ENCODE results near the gene UBE2E2.

DNA sequence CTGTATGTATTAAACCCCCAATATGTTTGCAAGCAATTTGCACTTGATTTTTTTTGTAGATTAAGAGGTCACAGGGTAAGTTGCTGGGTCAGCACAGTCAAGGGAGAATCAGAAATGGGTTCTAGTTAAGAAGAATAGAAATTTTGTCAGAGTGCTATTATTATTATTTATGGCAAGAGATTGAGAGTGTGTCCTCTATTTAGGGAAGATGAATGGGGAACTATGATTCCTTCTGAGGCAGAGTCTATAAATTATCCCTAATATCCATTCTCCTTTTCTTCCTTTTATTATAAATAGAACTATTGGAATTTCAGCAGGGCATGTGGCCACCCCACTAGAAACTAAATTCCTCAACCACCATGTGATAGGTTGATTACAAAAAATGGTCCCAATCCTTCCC, 392.7 kb downstream of the UBE2E2 start:
- TF ChIP-seq CTCF (IDR thresholded peaks at IDR 0.05) (no peak), POLR2A (IDR thresholded peaks at IDR 0.05) (no peak)
